Panc1 (cell line): ENCODE measurements around the gene FAM114A2. TPM values are rescaled to one million over a fixed set of nuclear protein-coding genes. Genes with fewer than 3 reads are reported as not detected.

Source experiments
- ATAC-seq: fragments of 200-7000 bp; cut with Tn5 transposase; 2 replicates; pipeline ENCODE4 v1.9.1; 2020; ENCODE audit warnings: mild to moderate bottlenecking, moderate library complexity
- BruUV-seq: library from RNA; stranded (reverse); fragments of 400-500 nt; replicated peaks from 2 replicates; lab custom pipeline; 2021; lab: Mats Ljungman, UMichigan
- CTCF ChIA-PET: fragments of 300-600 bp; sonication (Branson Sonifier 250); formaldehyde crosslinking; loops from one replicate; lab custom pipeline; 2022; ENCODE audit warnings: antibody characterized with exemption; lab: Charles Lee
- POLR2A ChIA-PET: fragments of 300-600 bp; sonication (Branson Sonifier 250); formaldehyde crosslinking; loops from one replicate; lab custom pipeline; 2022; ENCODE audit warnings: antibody characterized with exemption; lab: Charles Lee
- DNase-seq: peaks from one replicate; pipeline ENCODE4 v3.0.0-alpha.2; 2010; ENCODE audit warnings: low read depth, low spot score
- H3K27ac ChIP-seq: 2 replicates; pipeline ENCODE4 v1.5.1; 2011; ENCODE audit warnings: mild to moderate bottlenecking, low read length, inconsistent platforms
- H3K27me3 ChIP-seq: fragments of 200-500 bp; sonication (Bioruptor generic); 2 replicates; pipeline ENCODE4 v1.6.0; 2014; ENCODE audit warnings: low read length, inconsistent platforms; ENCODE audit not compliant: control insufficient read depth, insufficient read depth
- H3K36me3 ChIP-seq: fragments of 200-500 bp; sonication (Bioruptor generic); 2 replicates; pipeline ENCODE4 v1.5.1; 2014; ENCODE audit warnings: inconsistent platforms, mild to moderate bottlenecking, low read length, moderate library complexity; ENCODE audit not compliant: control insufficient read depth, insufficient read depth
- H3K4me1 ChIP-seq: 2 replicates; pipeline ENCODE4 v1.5.1; 2011; ENCODE audit warnings: inconsistent platforms, mild to moderate bottlenecking, low read length, moderate library complexity; ENCODE audit not compliant: control insufficient read depth, insufficient read depth
- H3K4me3 ChIP-seq, 2 experiments: 2 replicates each; pipeline ENCODE4 v1.5.1; 2011 to 2012; ENCODE audit warnings: low read depth in 2 of 2, low read length in 2 of 2, mild to moderate bottlenecking in 2 of 2, inconsistent platforms in 1 of 2, moderate library complexity in 1 of 2
- H3K9me3 ChIP-seq: fragments of 200-500 bp; sonication (Bioruptor generic); 2 replicates; pipeline ENCODE4 v1.5.1; 2014; ENCODE audit warnings: low read depth, mild to moderate bottlenecking, inconsistent platforms, low read length, moderate library complexity; ENCODE audit not compliant: control insufficient read depth, insufficient read depth
- POLR2AphosphoS5 ChIP-seq: IDR thresholded peaks from 2 replicates; pipeline ENCODE4 v1.6.1; 2012; ENCODE audit warnings: mild to moderate bottlenecking, low read depth, low read length, moderate library complexity
- SIN3A ChIP-seq: IDR thresholded peaks from 2 replicates; pipeline ENCODE4 v1.6.1; 2012; ENCODE audit warnings: low read depth, mild to moderate bottlenecking, low read length, moderate library complexity, borderline replicate concordance; ENCODE audit not compliant: insufficient read depth
- TCF7L2 ChIP-seq: IDR thresholded peaks from 2 replicates; pipeline ENCODE4 v1.6.1; 2011; ENCODE audit warnings: mild to moderate bottlenecking, low read depth, low read length, inconsistent platforms
- in situ Hi-C: cut with HindIII; loops from 2 replicates; pipeline ENCODE4 v1.10.0; 2016; ENCODE audit warnings: low sequenced_read_pairs, low pct_unique_long_range_greater_than_20kb
- intact Hi-C: fragments of 100-400 bp; cut with micrococcal nuclease; formaldehyde crosslinking; loops from one replicate; pipeline ENCODE4 v1.10.0; 2022; ENCODE audit not compliant: unreplicated experiment
- total RNA-seq: library from RNA; stranded (reverse); gene quantifications from one replicate; pipeline ENCODE4 v1.2.1, GENCODE V29; 2021; ENCODE audit not compliant: unreplicated experiment
- TF ChIP-seq, protein P1 (sequence below): fragments of 450-650 bp; IDR thresholded peaks from 2 replicates; pipeline ENCODE4 v1.5.1; 2017; ENCODE audit warnings: mild to moderate bottlenecking
- TF ChIP-seq, protein P2 (sequence below), 2 experiments: IDR thresholded peaks; 2 replicates each; pipeline ENCODE4 v1.6.1; 2011 to 2012; ENCODE audit warnings: low read depth in 2 of 2, control low read depth in 1 of 2, low read length in 1 of 2, mild to moderate bottlenecking in 1 of 2, moderate library complexity in 1 of 2; ENCODE audit not compliant: insufficient read depth in 1 of 2

Gene FAM114A2
- total RNA-seq, 1 experiment from 2014 or later, result 20.7 TPM

DNA sequence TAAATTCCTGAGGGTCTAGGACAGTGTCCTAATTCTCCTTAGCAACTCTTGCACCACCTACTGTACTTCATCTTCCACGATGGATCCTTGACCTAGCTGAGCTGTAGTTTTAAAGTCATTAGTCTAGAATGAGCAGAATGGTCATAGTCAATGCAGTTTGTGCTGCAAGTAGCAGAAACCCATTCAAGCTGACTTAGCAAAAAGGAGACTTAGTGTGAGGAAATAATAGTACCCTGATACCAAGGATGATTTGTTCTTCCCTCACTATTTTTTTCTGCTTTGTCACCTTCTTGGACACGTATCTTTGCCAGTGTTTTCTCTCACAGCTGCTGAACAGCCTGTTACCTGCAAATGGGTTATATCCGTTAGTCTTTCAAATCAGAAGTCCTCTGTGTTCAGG is 5.4 kb upstream of the FAM114A2 start:
- Histone ChIP-seq H3K4me1 (peaks cover 8% of the 10 kb centered on the region), H3K4me3 (no peak overlapping the region), H3K9me3 (no peaks in the 10 kb centered on the region), H3K27ac (no peak overlapping the region), H3K27me3 (no peaks in the 10 kb centered on the region), H3K36me3 (peaks cover 2% of the 10 kb centered on the region)
- in situ Hi-C loops (no loop called here), intact Hi-C loops (no loop called here)
- no TSS peak for BruUV-seq
- ATAC-seq, result no peak
- TF ChIP-seq TCF7L2, result no peak
- no peak for TF ChIP-seq POLR2AphosphoS5
- no peak for TF ChIP-seq SIN3A
- TF ChIP-seq, protein P1, sequence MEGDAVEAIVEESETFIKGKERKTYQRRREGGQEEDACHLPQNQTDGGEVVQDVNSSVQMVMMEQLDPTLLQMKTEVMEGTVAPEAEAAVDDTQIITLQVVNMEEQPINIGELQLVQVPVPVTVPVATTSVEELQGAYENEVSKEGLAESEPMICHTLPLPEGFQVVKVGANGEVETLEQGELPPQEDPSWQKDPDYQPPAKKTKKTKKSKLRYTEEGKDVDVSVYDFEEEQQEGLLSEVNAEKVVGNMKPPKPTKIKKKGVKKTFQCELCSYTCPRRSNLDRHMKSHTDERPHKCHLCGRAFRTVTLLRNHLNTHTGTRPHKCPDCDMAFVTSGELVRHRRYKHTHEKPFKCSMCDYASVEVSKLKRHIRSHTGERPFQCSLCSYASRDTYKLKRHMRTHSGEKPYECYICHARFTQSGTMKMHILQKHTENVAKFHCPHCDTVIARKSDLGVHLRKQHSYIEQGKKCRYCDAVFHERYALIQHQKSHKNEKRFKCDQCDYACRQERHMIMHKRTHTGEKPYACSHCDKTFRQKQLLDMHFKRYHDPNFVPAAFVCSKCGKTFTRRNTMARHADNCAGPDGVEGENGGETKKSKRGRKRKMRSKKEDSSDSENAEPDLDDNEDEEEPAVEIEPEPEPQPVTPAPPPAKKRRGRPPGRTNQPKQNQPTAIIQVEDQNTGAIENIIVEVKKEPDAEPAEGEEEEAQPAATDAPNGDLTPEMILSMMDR, result no peak
- TF ChIP-seq, protein P2, sequence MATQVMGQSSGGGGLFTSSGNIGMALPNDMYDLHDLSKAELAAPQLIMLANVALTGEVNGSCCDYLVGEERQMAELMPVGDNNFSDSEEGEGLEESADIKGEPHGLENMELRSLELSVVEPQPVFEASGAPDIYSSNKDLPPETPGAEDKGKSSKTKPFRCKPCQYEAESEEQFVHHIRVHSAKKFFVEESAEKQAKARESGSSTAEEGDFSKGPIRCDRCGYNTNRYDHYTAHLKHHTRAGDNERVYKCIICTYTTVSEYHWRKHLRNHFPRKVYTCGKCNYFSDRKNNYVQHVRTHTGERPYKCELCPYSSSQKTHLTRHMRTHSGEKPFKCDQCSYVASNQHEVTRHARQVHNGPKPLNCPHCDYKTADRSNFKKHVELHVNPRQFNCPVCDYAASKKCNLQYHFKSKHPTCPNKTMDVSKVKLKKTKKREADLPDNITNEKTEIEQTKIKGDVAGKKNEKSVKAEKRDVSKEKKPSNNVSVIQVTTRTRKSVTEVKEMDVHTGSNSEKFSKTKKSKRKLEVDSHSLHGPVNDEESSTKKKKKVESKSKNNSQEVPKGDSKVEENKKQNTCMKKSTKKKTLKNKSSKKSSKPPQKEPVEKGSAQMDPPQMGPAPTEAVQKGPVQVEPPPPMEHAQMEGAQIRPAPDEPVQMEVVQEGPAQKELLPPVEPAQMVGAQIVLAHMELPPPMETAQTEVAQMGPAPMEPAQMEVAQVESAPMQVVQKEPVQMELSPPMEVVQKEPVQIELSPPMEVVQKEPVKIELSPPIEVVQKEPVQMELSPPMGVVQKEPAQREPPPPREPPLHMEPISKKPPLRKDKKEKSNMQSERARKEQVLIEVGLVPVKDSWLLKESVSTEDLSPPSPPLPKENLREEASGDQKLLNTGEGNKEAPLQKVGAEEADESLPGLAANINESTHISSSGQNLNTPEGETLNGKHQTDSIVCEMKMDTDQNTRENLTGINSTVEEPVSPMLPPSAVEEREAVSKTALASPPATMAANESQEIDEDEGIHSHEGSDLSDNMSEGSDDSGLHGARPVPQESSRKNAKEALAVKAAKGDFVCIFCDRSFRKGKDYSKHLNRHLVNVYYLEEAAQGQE (IDR thresholded peaks at IDR 0.05; ENCODE audit: insufficient read depth in 1 of 2, low read depth in 2 of 2, low read length in 1 of 2), result no peak
- CTCF ChIA-PET, result no interaction called here
- DNase-seq, result no peak
- POLR2A ChIA-PET, result no interaction called here

DNA sequence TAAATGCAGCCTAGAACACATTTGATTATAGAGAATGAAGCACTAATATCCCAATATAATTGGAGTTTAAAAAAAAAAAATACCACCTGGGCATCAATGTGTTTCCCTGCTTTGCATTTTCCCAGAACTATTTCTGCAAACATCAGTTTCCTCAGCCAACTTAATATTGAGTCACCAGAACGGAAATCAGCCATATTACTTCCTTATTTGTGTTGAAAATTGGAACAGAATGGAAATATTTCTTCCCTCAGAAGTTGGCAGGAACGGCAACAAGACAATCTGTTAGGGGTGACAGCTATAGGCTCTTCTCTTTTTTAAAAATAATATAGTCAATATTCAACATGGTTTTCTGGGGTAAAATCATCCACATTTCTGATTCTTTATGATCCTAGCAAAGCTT is 4.1 kb upstream of the FAM114A2 start:
- no peaks in the 10 kb centered on the region for H3K9me3 ChIP-seq
- no TSS peak for BruUV-seq
- no peak for ATAC-seq
- H3K27ac ChIP-seq, result no peak overlapping the region
- H3K27me3 ChIP-seq, result no peaks in the 10 kb centered on the region
- peaks cover 2% of the 10 kb centered on the region for H3K36me3 ChIP-seq
- H3K4me3 ChIP-seq, result no peak overlapping the region
- peaks cover 11% of the 10 kb centered on the region for H3K4me1 ChIP-seq
- intact Hi-C loops, result no loop called here
- in situ Hi-C loops, result no loop called here
- ChIA-PET POLR2A (no interaction called here), CTCF (no interaction called here)
- no peak for DNase-seq
- TF ChIP-seq, protein P2 (IDR thresholded peaks at IDR 0.05; ENCODE audit: insufficient read depth in 1 of 2, low read depth in 2 of 2, low read length in 1 of 2), result no peak
- TF ChIP-seq TCF7L2 (no peak), SIN3A (no peak), POLR2AphosphoS5 (no peak)
- TF ChIP-seq, protein P1, result no peak
